Right lobe of liver (tissue), 6 donors: Measurements from ENCODE around the gene MAP4. TPM values are rescaled to one million over a fixed set of nuclear protein-coding genes. Genes with fewer than 3 reads are reported as not detected.
"Not testable (repeated sequence)": the region's sequence is repeated elsewhere in the genome, so short reads cannot be mapped to it uniquely, and the experiment has no call there.

ENCODE experiments used
- ATAC-seq, 4 donors: fragments of 200-7000 bp; cut with Tn5 transposase; one replicate each; pipeline ENCODE4 v1.9.1; 2020; ENCODE audit warnings: mild to moderate bottlenecking in 4 of 4, moderate library complexity in 4 of 4
- DNase-seq, 3 donors: peaks; one replicate each; pipeline ENCODE4 v3.0.0-alpha.2; 2020
- H3K27ac ChIP-seq, 3 donors: fragments of 200-600 bp; one replicate each; pipeline ENCODE4 v1.8.0; 2022
- H3K27me3 ChIP-seq, 2 donors: fragments of 200-600 bp; one replicate each; pipeline ENCODE4 v1.8.0; 2022
- H3K36me3 ChIP-seq, 4 donors: fragments of 200-600 bp; sonication (generic) in 1 of 4; one replicate each; pipeline versions ENCODE4 v1.5.1 to v1.8.0; 2017 to 2022; ENCODE audit warnings: control low read depth in 1 of 4
- H3K4me1 ChIP-seq, 4 donors: fragments of 200-600 bp; sonication (generic) in 1 of 4; one replicate each; pipeline versions ENCODE4 v1.5.1 to v1.8.0; 2017 to 2022; ENCODE audit warnings: control low read depth in 1 of 4
- H3K4me3 ChIP-seq, 3 donors: fragments of 200-600 bp; one replicate each; pipeline ENCODE4 v1.8.0; 2022
- H3K9me3 ChIP-seq, 4 donors: fragments of 200-600 bp; sonication (generic) in 1 of 4; one replicate each; pipeline versions ENCODE4 v1.5.1 to v1.8.0; 2017 to 2022; ENCODE audit warnings: control low read depth in 1 of 4
- CTCF ChIP-seq, 4 donors: fragments of 200-600 bp in 3 of 4; fragments of 450-650 bp in 1 of 4; IDR thresholded peaks; one replicate each; pipeline versions ENCODE4 v1.5.1 to v1.8.0; 2016 to 2022; ENCODE audit warnings: antibody characterized with exemption in 4 of 4, mild to moderate bottlenecking in 2 of 4
- POLR2A ChIP-seq: fragments of 450-650 bp; IDR thresholded peaks from one replicate; pipeline ENCODE4 v1.6.1; 2017; ENCODE audit warnings: antibody characterized with exemption, mild to moderate bottlenecking
- WGBS: methylation state at CpG from one replicate; pipeline ENCODE4 v1.1.6; 2018; ENCODE audit warnings: low coverage, low lambda C conversion rate; ENCODE audit not compliant: insufficient coverage; ENCODE audit errors: missing lambda C conversion rate; 5-methylcytosine and 5-hydroxymethylcytosine counted together
- intact Hi-C, 2 donors: fragments of 100-400 bp; cut with DNase I; formaldehyde crosslinking; loops; one replicate each; pipeline versions ENCODE4 v1.11.2 to v1.14.1; 2022
- long read RNA-seq: library from polyadenylated mRNA; unstranded; transcript quantifications from one replicate; pipeline ENCODE4 v2.0.0, GENCODE V29; 2019
- total RNA-seq, 6 experiments: library from RNA; depleted of rRNA in 2 of 6; stranded (reverse); fragments of >200 nt in 2 of 6; fragmentation: NEBNext Ultra II Directional in 3 of 6; extraction: Animal tissue kit (Norgen Biotek cat#: 25700) in 3 of 6; gene quantifications; one replicate each; pipeline versions ENCODE4 v1.1.0 to v1.2.4, GENCODE V29; 2016 to 2023
- donor health status: DM: no; HTN: yes; CAD: no.
- donor health status: DM: no; HTN: no; CAD: no.
- donor health status: DM: no; HTN: no; CAD: no.
- donor health status: DM: no; HTN: yes; CAD: no.
- donor health status: DM: no; HTN: yes; CAD: no.

Gene MAP4
- total RNA-seq, result 10 to 100 TPM; 59.1 to 94.9 (median 66.2) TPM
- long read RNA-seq, partial matches to known transcripts, result 13 of 24 reads
- long read RNA-seq, other reads (novel, unspliced or antisense), result 10 of 24 reads

GRCh38 chr3:48016301-48016973, at the start of gene MAP4:
TSS of gene MAP4 (minus strand) at chr3:48016416. CDS start at chr3:47998860, 17,556 bp downstream.
- peak in 2 of 4 donors; percentile 9 to 15 for ATAC-seq
- 34% methylated on average over 2 of the region's 4 CpGs for WGBS
- no peak for DNase-seq
- Histone ChIP-seq H3K4me1 (peaks cover 0 to 49% (median 22%) of the 10 kb centered on the region in 4 donors), H3K27ac (peak within 1 kb of the TSS; percentile 13 to 65 (median 27)), H3K9me3 (no peaks in the 10 kb centered on the region), H3K36me3 (no peaks in the 10 kb centered on the region), H3K27me3 (no peaks in the 10 kb centered on the region), H3K4me3 (no peak within 1 kb of the TSS)
- TF ChIP-seq POLR2A, result no peak
- TF ChIP-seq CTCF (IDR thresholded peaks at IDR 0.05), result no peak
- intact Hi-C loops, result no loop called here

- no peak for ATAC-seq
- no peak for TF ChIP-seq POLR2A
- no peak for TF ChIP-seq CTCF (IDR thresholded peaks at IDR 0.05)
- H3K9me3 ChIP-seq, result no peaks in the 10 kb centered on the region
- no peaks in the 10 kb centered on the region for H3K36me3 ChIP-seq
- peaks cover 0 to 15% (median 6%) of the 10 kb centered on the region in 4 donors for H3K4me1 ChIP-seq
- H3K27ac ChIP-seq, result no peak overlapping the region
- no peak overlapping the region for H3K4me3 ChIP-seq
- no peaks in the 10 kb centered on the region for H3K27me3 ChIP-seq
- WGBS, result no CpG with 5 or more reads among the region's 1 CpG
- intact Hi-C loops, result no loop called here
- DNase-seq, result no peak
These were observed 48.8 kb upstream of the MAP4 start for GRCh38 chr3:48065035-48065434.

GRCh38 chr3:48064292-48064829, 48.1 kb upstream of the MAP4 start:
- no peaks in the 10 kb centered on the region for H3K27me3 ChIP-seq
- ATAC-seq, result peak in 1 of 4 donors; percentile 25
- H3K4me3 ChIP-seq, result no peak overlapping the region
- peaks cover 0 to 8% (median 3%) of the 10 kb centered on the region in 4 donors for H3K4me1 ChIP-seq
- TF ChIP-seq POLR2A, result no peak
- no peak for TF ChIP-seq CTCF (IDR thresholded peaks at IDR 0.05)
- H3K27ac ChIP-seq, result no peak overlapping the region
- 95% methylated on average over 3 of the region's 3 CpGs for WGBS
- intact Hi-C loops, result no loop called here
- DNase-seq, result no peak
- H3K9me3 ChIP-seq, result no peaks in the 10 kb centered on the region
- no peaks in the 10 kb centered on the region for H3K36me3 ChIP-seq

- H3K27me3 ChIP-seq, ATAC-seq, H3K36me3 ChIP-seq, H3K9me3 ChIP-seq, H3K4me1 ChIP-seq, intact Hi-C loops, H3K27ac ChIP-seq, H3K4me3 ChIP-seq, DNase-seq: not testable (repeated sequence)
- WGBS, result no CpG with 5 or more reads among the region's 33 CpGs
These were observed 45.4 kb upstream of the MAP4 start for GRCh38 chr3:48061586-48061985.

- WGBS, result 91% methylated on average over 6 of the region's 6 CpGs
These were observed 41.9 kb upstream of the MAP4 start for GRCh38 chr3:48058091-48058490.

More at GRCh38 chr3:48058091-48058490, 41.9 kb upstream of the MAP4 start:
- intact Hi-C loops, result no loop called here
- H3K27me3 ChIP-seq, result no peaks in the 10 kb centered on the region
- no peaks in the 10 kb centered on the region for H3K9me3 ChIP-seq
- ATAC-seq, result no peak
- H3K36me3 ChIP-seq, result no peaks in the 10 kb centered on the region
- TF ChIP-seq POLR2A (no peak), CTCF (IDR thresholded peaks at IDR 0.05) (no peak)
- H3K4me3 ChIP-seq, result no peak overlapping the region
- H3K4me1 ChIP-seq, result no peaks in the 10 kb centered on the region
- no peak for DNase-seq
- no peak overlapping the region for H3K27ac ChIP-seq
